PFSK-1 (cell line): ENCODE results near the gene TNRC18.

Source experiments
- FOXP2 ChIP-seq: optimal IDR thresholded peaks from 2 replicates; pipeline ENCODE3; 2011; ENCODE audit warnings: borderline replicate concordance, control low read depth, inconsistent platforms; ENCODE audit not compliant: insufficient read depth; ENCODE audit errors: extremely low read length, extremely low read depth
- POLR2AphosphoS5 ChIP-seq: IDR thresholded peaks from 2 replicates; pipeline ENCODE4 v1.6.1; 2012; ENCODE audit warnings: low read depth, mild to moderate bottlenecking, control low read depth, low read length, moderate library complexity
- SIN3A ChIP-seq: IDR thresholded peaks from 2 replicates; pipeline ENCODE4 v1.6.1; 2012; ENCODE audit warnings: mild to moderate bottlenecking, low read length, moderate library complexity, borderline replicate concordance; ENCODE audit not compliant: insufficient read depth
- TAF1 ChIP-seq: IDR thresholded peaks from 2 replicates; pipeline ENCODE4 v1.6.1; 2012; ENCODE audit warnings: low read length, control low read depth, borderline replicate concordance; ENCODE audit not compliant: insufficient read depth
- TF ChIP-seq, protein P1 (sequence below), 2 experiments: IDR thresholded peaks; 2 replicates each; pipeline versions ENCODE4 v1.6.1 to v1.8.0; 2011 to 2012; ENCODE audit warnings: low read depth in 2 of 2, low read length in 2 of 2, control low read depth in 1 of 2, inconsistent platforms in 1 of 2, mild to moderate bottlenecking in 1 of 2, moderate library complexity in 1 of 2; ENCODE audit not compliant: insufficient read depth in 1 of 2

DNA sequence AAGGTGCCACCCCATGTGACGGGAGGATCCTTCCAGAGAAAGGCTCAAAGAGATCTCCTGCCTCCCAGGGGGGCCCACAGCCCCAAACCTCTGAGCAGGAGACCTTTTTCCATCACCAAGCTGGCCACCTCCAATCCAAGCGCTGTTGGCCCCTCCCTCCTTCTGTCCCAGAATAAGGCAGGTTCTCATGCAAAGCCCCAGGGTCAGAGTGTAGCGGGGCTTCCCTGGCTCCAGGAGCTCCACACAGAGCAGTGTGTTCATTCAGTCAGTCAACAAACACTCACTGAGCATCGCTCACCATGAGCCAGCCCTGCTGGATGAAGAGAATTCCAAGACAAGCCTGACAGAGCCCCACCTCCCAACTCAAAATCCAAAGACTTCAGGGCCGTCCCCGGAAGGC, 39.0 kb downstream of the TNRC18 start:
- TF ChIP-seq POLR2AphosphoS5 (no peak), TAF1 (no peak), SIN3A (no peak), FOXP2 (no peak)
- TF ChIP-seq, protein P1, sequence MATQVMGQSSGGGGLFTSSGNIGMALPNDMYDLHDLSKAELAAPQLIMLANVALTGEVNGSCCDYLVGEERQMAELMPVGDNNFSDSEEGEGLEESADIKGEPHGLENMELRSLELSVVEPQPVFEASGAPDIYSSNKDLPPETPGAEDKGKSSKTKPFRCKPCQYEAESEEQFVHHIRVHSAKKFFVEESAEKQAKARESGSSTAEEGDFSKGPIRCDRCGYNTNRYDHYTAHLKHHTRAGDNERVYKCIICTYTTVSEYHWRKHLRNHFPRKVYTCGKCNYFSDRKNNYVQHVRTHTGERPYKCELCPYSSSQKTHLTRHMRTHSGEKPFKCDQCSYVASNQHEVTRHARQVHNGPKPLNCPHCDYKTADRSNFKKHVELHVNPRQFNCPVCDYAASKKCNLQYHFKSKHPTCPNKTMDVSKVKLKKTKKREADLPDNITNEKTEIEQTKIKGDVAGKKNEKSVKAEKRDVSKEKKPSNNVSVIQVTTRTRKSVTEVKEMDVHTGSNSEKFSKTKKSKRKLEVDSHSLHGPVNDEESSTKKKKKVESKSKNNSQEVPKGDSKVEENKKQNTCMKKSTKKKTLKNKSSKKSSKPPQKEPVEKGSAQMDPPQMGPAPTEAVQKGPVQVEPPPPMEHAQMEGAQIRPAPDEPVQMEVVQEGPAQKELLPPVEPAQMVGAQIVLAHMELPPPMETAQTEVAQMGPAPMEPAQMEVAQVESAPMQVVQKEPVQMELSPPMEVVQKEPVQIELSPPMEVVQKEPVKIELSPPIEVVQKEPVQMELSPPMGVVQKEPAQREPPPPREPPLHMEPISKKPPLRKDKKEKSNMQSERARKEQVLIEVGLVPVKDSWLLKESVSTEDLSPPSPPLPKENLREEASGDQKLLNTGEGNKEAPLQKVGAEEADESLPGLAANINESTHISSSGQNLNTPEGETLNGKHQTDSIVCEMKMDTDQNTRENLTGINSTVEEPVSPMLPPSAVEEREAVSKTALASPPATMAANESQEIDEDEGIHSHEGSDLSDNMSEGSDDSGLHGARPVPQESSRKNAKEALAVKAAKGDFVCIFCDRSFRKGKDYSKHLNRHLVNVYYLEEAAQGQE (IDR thresholded peaks at IDR 0.05; ENCODE audit: insufficient read depth in 1 of 2, low read depth in 2 of 2, low read length in 2 of 2), result no peak
